Loucy (cell line): Measurements from ENCODE around the gene LTBP4.

Source experiments
- EZH2phosphoT487 ChIP-seq: fragments of 200-600 bp; IDR thresholded peaks from 2 replicates; pipeline ENCODE4 v1.6.1; 2018; ENCODE audit warnings: antibody characterized with exemption, mild to moderate bottlenecking, moderate library complexity, borderline replicate concordance
- TF ChIP-seq, protein P1 (sequence below): fragments of 200-600 bp; sonication (generic); conservative IDR thresholded peaks from 2 replicates; pipeline ENCODE4 v1.5.1; 2014; ENCODE audit warnings: mild to moderate bottlenecking, antibody characterized with exemption, low read length

DNA sequence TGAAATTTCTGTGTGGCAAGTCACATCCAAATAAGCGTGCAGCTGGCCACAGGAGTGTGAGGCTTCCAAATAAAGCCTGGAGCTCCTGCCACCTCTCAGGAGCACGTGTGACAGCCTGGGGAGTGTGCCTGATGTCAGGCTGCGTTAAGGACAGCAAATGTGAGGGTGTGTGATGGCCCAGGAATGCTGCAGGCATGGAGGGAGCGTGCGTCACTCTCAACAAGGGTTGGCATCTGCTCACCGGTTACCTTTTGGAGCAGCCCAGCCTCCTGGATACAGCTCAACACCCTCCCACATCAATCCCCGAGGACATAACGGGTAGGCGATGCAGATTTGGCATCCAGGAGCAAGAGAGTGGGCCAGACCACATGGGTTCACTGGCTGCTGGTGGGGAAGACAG, 70.2 kb downstream of the LTBP4 start:
- TF ChIP-seq, protein P1, sequence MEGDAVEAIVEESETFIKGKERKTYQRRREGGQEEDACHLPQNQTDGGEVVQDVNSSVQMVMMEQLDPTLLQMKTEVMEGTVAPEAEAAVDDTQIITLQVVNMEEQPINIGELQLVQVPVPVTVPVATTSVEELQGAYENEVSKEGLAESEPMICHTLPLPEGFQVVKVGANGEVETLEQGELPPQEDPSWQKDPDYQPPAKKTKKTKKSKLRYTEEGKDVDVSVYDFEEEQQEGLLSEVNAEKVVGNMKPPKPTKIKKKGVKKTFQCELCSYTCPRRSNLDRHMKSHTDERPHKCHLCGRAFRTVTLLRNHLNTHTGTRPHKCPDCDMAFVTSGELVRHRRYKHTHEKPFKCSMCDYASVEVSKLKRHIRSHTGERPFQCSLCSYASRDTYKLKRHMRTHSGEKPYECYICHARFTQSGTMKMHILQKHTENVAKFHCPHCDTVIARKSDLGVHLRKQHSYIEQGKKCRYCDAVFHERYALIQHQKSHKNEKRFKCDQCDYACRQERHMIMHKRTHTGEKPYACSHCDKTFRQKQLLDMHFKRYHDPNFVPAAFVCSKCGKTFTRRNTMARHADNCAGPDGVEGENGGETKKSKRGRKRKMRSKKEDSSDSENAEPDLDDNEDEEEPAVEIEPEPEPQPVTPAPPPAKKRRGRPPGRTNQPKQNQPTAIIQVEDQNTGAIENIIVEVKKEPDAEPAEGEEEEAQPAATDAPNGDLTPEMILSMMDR = no peak
- no peak for TF ChIP-seq EZH2phosphoT487
